M059J (cell line): ENCODE data around the gene OOSP4A. TPM values are rescaled to one million over a fixed set of nuclear protein-coding genes. Genes with fewer than 3 reads are reported as not detected.

ENCODE experiments used
- DNase-seq: peaks from one replicate; pipeline ENCODE4 v3.0.0-alpha.2; 2012; ENCODE audit warnings: low read depth
- total RNA-seq: library from RNA; depleted of rRNA; stranded (reverse); fragments of >200 nt; shearing (Covaris generic); gene quantifications from 2 replicates; pipeline ENCODE4 v1.2.3, GENCODE V29; 2014; rRNA removed

OOSP4A gene
- total RNA-seq, result not detected in 2 replicates

GRCh38 chr11:59963733-59964132 lies at the start of gene OOSP4A:
TSS of gene OOSP4A (plus strand) at chr11:59964033. CDS start at chr11:59964033, 0 bp downstream.
- no peak for DNase-seq

GRCh38 chr11:59918480-59918879 lies 45.4 kb upstream of the OOSP4A start:
- DNase-seq, result peak; percentile 49

- peak; percentile 72 for DNase-seq
These were observed 44.7 kb upstream of the OOSP4A start for GRCh38 chr11:59918987-59919589.

GRCh38 chr11:59923813-59924212 lies 40.0 kb upstream of the OOSP4A start:
- DNase-seq, result no peak

- DNase-seq, result no peak
These were observed 32.1 kb upstream of the OOSP4A start for GRCh38 chr11:59931688-59932087.

GRCh38 chr11:59938132-59938531 lies 25.7 kb upstream of the OOSP4A start, which contains the start of gene OOSP1:
TSS of gene OOSP1 (plus strand) at chr11:59938432. CDS start at chr11:59938455, 23 bp downstream.
- no peak for DNase-seq

GRCh38 chr11:59938718-59939117 lies 25.1 kb upstream of the OOSP4A start:
- no peak for DNase-seq

- no peak for DNase-seq
These were observed 24.4 kb upstream of the OOSP4A start for GRCh38 chr11:59939482-59939881.

- no peak for DNase-seq
These were observed 22.7 kb upstream of the OOSP4A start for GRCh38 chr11:59941091-59941490.

GRCh38 chr11:59943997-59944714 lies 19.7 kb upstream of the OOSP4A start:
- peak; percentile 5 for DNase-seq

- no peak for DNase-seq
These were observed 19.1 kb upstream of the OOSP4A start for GRCh38 chr11:59944720-59945119.

GRCh38 chr11:59953463-59954218 lies 10.2 kb upstream of the OOSP4A start:
- no peak for DNase-seq

GRCh38 chr11:59954219-59954847 lies 9.5 kb upstream of the OOSP4A start:
- no peak for DNase-seq

GRCh38 chr11:59957094-59957493 lies 6.7 kb upstream of the OOSP4A start:
- DNase-seq, result peak; percentile 28

- no peak for DNase-seq
These were observed 3.1 kb upstream of the OOSP4A start for GRCh38 chr11:59960502-59961381.

- no peak for DNase-seq
These were observed 1.7 kb upstream of the OOSP4A start for GRCh38 chr11:59962107-59962482.

- no peak for DNase-seq
These were observed 1.6 kb downstream of the OOSP4A start for GRCh38 chr11:59965424-59965823.

GRCh38 chr11:59966201-59966600 lies 2.4 kb downstream of the OOSP4A start:
- no peak for DNase-seq

GRCh38 chr11:59967677-59968394 lies 4.0 kb downstream of the OOSP4A start:
- DNase-seq, result no peak

GRCh38 chr11:59968395-59968783 lies 4.6 kb downstream of the OOSP4A start:
- no peak for DNase-seq

GRCh38 chr11:59973097-59973496 lies 9.3 kb downstream of the OOSP4A start:
- DNase-seq, result no peak
